ENCODE measurements around the gene SOX21.

Gene SOX21

GRCh38 chr13:94702181-94703041 is 9.9 kb downstream of the SOX21 start:
- Histone ChIP-seq H2AFZ (ENCODE audit: low read length) (no peak overlapping the region), H3K23ac (ENCODE audit: low read depth, low read length, poor library complexity) (no peak overlapping the region), H3K9me3 (replicated peaks in 1 of 2; ENCODE audit: control insufficient read depth in 2 of 2, insufficient read depth in 1 of 2, low read depth in 1 of 2, low read length in 2 of 2) (peaks cover 3 to 60% of the 10 kb centered on the region in 2 donors), H3K27ac (replicated peaks; ENCODE audit: low read length) (no peak overlapping the region), H3K9ac (ENCODE audit: low read depth, low read length, poor library complexity) (peak overlapping the region; percentile 7), H3K14ac (ENCODE audit: low read length) (no peak overlapping the region), H3K4ac (ENCODE audit: low read length) (no peak overlapping the region), H3K27me3 (ENCODE audit: control insufficient read depth in 3 of 3, insufficient read depth in 3 of 3, low read depth in 1 of 3, low read length in 3 of 3) (peaks cover 0 to 33% (median 0%) of the 10 kb centered on the region in 3 experiments), H3K79me1 (ENCODE audit: low read depth, low read length) (peaks cover 2% of the 10 kb centered on the region), H2BK120ac (ENCODE audit: low read depth, low read length) (no peak overlapping the region), H2BK12ac (ENCODE audit: low read length) (peak overlapping the region; percentile 16), H3K4me2 (ENCODE audit: insufficient read depth, low read length, poor library complexity, severe bottlenecking) (peak overlapping the region; percentile 60), H3K36me3 (replicated peaks in 1 of 2; ENCODE audit: control insufficient read depth in 2 of 2, insufficient read depth in 2 of 2, low read length in 2 of 2) (peaks cover 0 to 7% of the 10 kb centered on the region in 2 donors), H4K91ac (ENCODE audit: low read depth, low read length, poor library complexity) (no peak overlapping the region), H2BK15ac (ENCODE audit: low read length) (peak overlapping the region; percentile 29), H3K18ac (ENCODE audit: low read length) (peak overlapping the region; percentile 82), H3K4me1 (ENCODE audit: control insufficient read depth in 2 of 2, insufficient read depth in 1 of 2, low read depth in 1 of 2, low read length in 2 of 2) (peaks cover 11 to 27% of the 10 kb centered on the region in 2 donors), H2BK5ac (ENCODE audit: low read length) (peak overlapping the region; percentile 67), H3K4me3 (ENCODE audit: low read length in 2 of 2) (peak overlapping the region in 1 of 2 donors; percentile 72), H2AK5ac (ENCODE audit: low read depth, low read length) (no peak overlapping the region), H4K8ac (ENCODE audit: low read depth, low read length) (no peak overlapping the region)
- DNase-seq (ENCODE audit: low spot score): no peak
- no CpG with 5 or more reads among the region's 60 CpGs for WGBS, 2 donors (ENCODE audit: extremely low coverage in 2 of 2, insufficient read length in 2 of 2, insufficient replicate concordance in 1 of 2)

GRCh38 chr13:94701313-94702180 is 10.8 kb downstream of the SOX21 start:
- Histone ChIP-seq H2BK5ac (ENCODE audit: low read length) (peak overlapping the region; percentile 67), H3K4me1 (ENCODE audit: control insufficient read depth in 2 of 2, insufficient read depth in 1 of 2, low read depth in 1 of 2, low read length in 2 of 2) (peaks cover 11 to 27% of the 10 kb centered on the region in 2 donors), H3K18ac (ENCODE audit: low read length) (peak overlapping the region; percentile 82), H2AFZ (ENCODE audit: low read length) (no peak overlapping the region), H4K8ac (ENCODE audit: low read depth, low read length) (no peak overlapping the region), H3K27me3 (ENCODE audit: control insufficient read depth in 3 of 3, insufficient read depth in 3 of 3, low read depth in 1 of 3, low read length in 3 of 3) (peaks cover 0 to 33% (median 0%) of the 10 kb centered on the region in 3 experiments), H3K79me1 (ENCODE audit: low read depth, low read length) (peaks cover 2% of the 10 kb centered on the region), H2AK5ac (ENCODE audit: low read depth, low read length) (peak overlapping the region; percentile 58), H2BK120ac (ENCODE audit: low read depth, low read length) (no peak overlapping the region), H4K91ac (ENCODE audit: low read depth, low read length, poor library complexity) (no peak overlapping the region), H3K27ac (replicated peaks; ENCODE audit: low read length) (no peak overlapping the region), H3K23ac (ENCODE audit: low read depth, low read length, poor library complexity) (no peak overlapping the region), H3K9me3 (replicated peaks in 1 of 2; ENCODE audit: control insufficient read depth in 2 of 2, insufficient read depth in 1 of 2, low read depth in 1 of 2, low read length in 2 of 2) (peaks cover 3 to 60% of the 10 kb centered on the region in 2 donors), H3K4me3 (ENCODE audit: low read length in 2 of 2) (no peak overlapping the region), H3K36me3 (replicated peaks in 1 of 2; ENCODE audit: control insufficient read depth in 2 of 2, insufficient read depth in 2 of 2, low read length in 2 of 2) (peaks cover 0 to 7% of the 10 kb centered on the region in 2 donors), H2BK15ac (ENCODE audit: low read length) (peak overlapping the region; percentile 29), H3K14ac (ENCODE audit: low read length) (peak overlapping the region; percentile 21), H3K9ac (ENCODE audit: low read depth, low read length, poor library complexity) (no peak overlapping the region), H3K4ac (ENCODE audit: low read length) (no peak overlapping the region), H2BK12ac (ENCODE audit: low read length) (peak overlapping the region; percentile 67), H3K4me2 (ENCODE audit: insufficient read depth, low read length, poor library complexity, severe bottlenecking) (no peak overlapping the region)
- no peak for DNase-seq (ENCODE audit: low spot score)
- WGBS, 2 donors (ENCODE audit: extremely low coverage in 2 of 2, insufficient read length in 2 of 2, insufficient replicate concordance in 1 of 2): no CpG with 5 or more reads among the region's 42 CpGs

DNA sequence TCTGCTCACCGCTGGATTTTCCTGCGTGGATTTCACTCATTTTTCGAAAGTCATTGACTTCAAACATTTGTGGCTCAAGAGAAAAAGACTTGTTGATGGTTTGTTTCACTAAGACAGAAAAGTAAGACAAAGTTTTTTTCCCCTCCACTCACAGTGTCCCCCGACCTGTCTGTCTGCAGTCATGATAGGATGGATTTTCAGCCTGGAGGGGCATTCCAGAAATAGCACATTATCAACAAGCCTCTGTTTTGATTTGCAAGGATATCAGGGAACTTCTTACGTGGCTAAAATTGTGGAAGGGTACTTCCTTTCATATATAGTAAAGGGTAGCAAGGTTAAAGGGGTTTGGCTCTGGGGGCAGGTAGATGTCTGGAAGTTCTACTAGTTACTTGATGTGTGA is 11.8 kb downstream of the SOX21 start:
- Histone ChIP-seq H3K23ac (ENCODE audit: low read depth, low read length, poor library complexity) (no peak overlapping the region), H2BK5ac (ENCODE audit: low read length) (no peak overlapping the region), H2BK12ac (ENCODE audit: low read length) (no peak overlapping the region), H2BK15ac (ENCODE audit: low read length) (no peak overlapping the region), H3K27ac (replicated peaks; ENCODE audit: low read length) (no peak overlapping the region), H2BK120ac (ENCODE audit: low read depth, low read length) (no peak overlapping the region), H3K27me3 (ENCODE audit: control insufficient read depth in 3 of 3, insufficient read depth in 3 of 3, low read depth in 1 of 3, low read length in 3 of 3) (peaks cover 0 to 33% (median 0%) of the 10 kb centered on the region in 3 experiments), H2AFZ (ENCODE audit: low read length) (no peak overlapping the region), H3K9me3 (replicated peaks in 1 of 2; ENCODE audit: control insufficient read depth in 2 of 2, insufficient read depth in 1 of 2, low read depth in 1 of 2, low read length in 2 of 2) (peaks cover 3 to 57% of the 10 kb centered on the region in 2 donors), H3K4me3 (ENCODE audit: low read length in 2 of 2) (no peak overlapping the region), H3K4me2 (ENCODE audit: insufficient read depth, low read length, poor library complexity, severe bottlenecking) (no peak overlapping the region), H3K4ac (ENCODE audit: low read length) (no peak overlapping the region), H3K9ac (ENCODE audit: low read depth, low read length, poor library complexity) (no peak overlapping the region), H3K79me1 (ENCODE audit: low read depth, low read length) (peaks cover 2% of the 10 kb centered on the region), H3K4me1 (ENCODE audit: control insufficient read depth in 2 of 2, insufficient read depth in 1 of 2, low read depth in 1 of 2, low read length in 2 of 2) (peaks cover 8 to 22% of the 10 kb centered on the region in 2 donors), H4K8ac (ENCODE audit: low read depth, low read length) (no peak overlapping the region), H4K91ac (ENCODE audit: low read depth, low read length, poor library complexity) (no peak overlapping the region), H3K36me3 (replicated peaks in 1 of 2; ENCODE audit: control insufficient read depth in 2 of 2, insufficient read depth in 2 of 2, low read length in 2 of 2) (peaks cover 0 to 5% of the 10 kb centered on the region in 2 donors), H3K14ac (ENCODE audit: low read length) (no peak overlapping the region), H2AK5ac (ENCODE audit: low read depth, low read length) (no peak overlapping the region), H3K18ac (ENCODE audit: low read length) (no peak overlapping the region)
- no peak for DNase-seq (ENCODE audit: low spot score)
- WGBS, 2 donors (ENCODE audit: extremely low coverage in 2 of 2, insufficient read length in 2 of 2, insufficient replicate concordance in 1 of 2): no CpG with 5 or more reads among the region's 5 CpGs

Measured in neuronal stem cell (in vitro differentiated cells).